ENCODE data around the gene GABARAP. TPM values are rescaled to one million over a fixed set of nuclear protein-coding genes. Genes with fewer than 3 reads are reported as not detected.

Gene GABARAP
- polyA plus RNA-seq, 1 experiment = 984 TPM

GRCh38 chr17:7258731-7259554 lies 16.7 kb upstream of the GABARAP start:
- H3K9me3 ChIP-seq (ENCODE audit: control insufficient read depth, insufficient read depth, low read length) = no peaks in the 10 kb centered on the region
- peaks cover 8% of the 10 kb centered on the region for H3K27me3 ChIP-seq (ENCODE audit: control insufficient read depth, insufficient read depth, low read length)
- H3K4me3 ChIP-seq (ENCODE audit: low read depth, low read length) = no peak overlapping the region
- POLR2A ChIA-PET = interaction anchor here (0.7 kb wide), 1 partner anchor 12 kb away, joined by 6 read pairs; no protein-coding TSS in a partner anchor
- H3K27ac ChIP-seq (ENCODE audit: low read depth, low read length) = no peak overlapping the region
- no peak for DNase-seq (ENCODE audit: low read depth, low spot score)
- TF ChIP-seq CTCF (IDR thresholded peaks at IDR 0.05; ENCODE audit: low read depth, low read length) = no peak
- CTCF ChIA-PET = interaction anchor here (1.4 kb wide), 1 partner anchor 16 kb away, joined by 3 read pairs; the partner anchor contains the start of gene GABARAP

- TF ChIP-seq CTCF (IDR thresholded peaks at IDR 0.05; ENCODE audit: low read depth, low read length) = no peak
- ChIA-PET POLR2A (no interaction called here), CTCF (interaction anchor here (1.3 kb wide), 1 partner anchor 23 kb away, joined by 3 read pairs; no protein-coding TSS in a partner anchor)
Measured at GRCh38 chr17:7256766-7257456, 14.7 kb upstream of the GABARAP start.

GRCh38 chr17:7254511-7254910 lies 12.3 kb upstream of the GABARAP start:
- Histone ChIP-seq H3K27ac (ENCODE audit: low read depth, low read length) (no peak overlapping the region), H3K9me3 (ENCODE audit: control insufficient read depth, insufficient read depth, low read length) (no peaks in the 10 kb centered on the region; the same call in 1 of the 2 replicates), H3K4me3 (ENCODE audit: low read depth, low read length) (no peak overlapping the region), H3K27me3 (ENCODE audit: control insufficient read depth, insufficient read depth, low read length) (no peaks in the 10 kb centered on the region)
- CTCF ChIA-PET = interaction anchor here (1.4 kb wide), 1 partner anchor 306 kb away, joined by 3 read pairs; no protein-coding TSS in a partner anchor
- TF ChIP-seq CTCF (IDR thresholded peaks at IDR 0.05; ENCODE audit: low read depth, low read length) = no peak
- POLR2A ChIA-PET = interaction anchor here (0.6 kb wide), 1 partner anchor 16 kb away, joined by 5 read pairs; no protein-coding TSS in a partner anchor
- DNase-seq (ENCODE audit: low read depth, low spot score) = no peak

More at GRCh38 chr17:7256766-7257456, 14.7 kb upstream of the GABARAP start:
- Histone ChIP-seq H3K4me3 (ENCODE audit: low read depth, low read length) (no peak overlapping the region), H3K27ac (ENCODE audit: low read depth, low read length) (no peak overlapping the region), H3K9me3 (ENCODE audit: control insufficient read depth, insufficient read depth, low read length) (no peaks in the 10 kb centered on the region; the same call in 1 of the 2 replicates), H3K27me3 (ENCODE audit: control insufficient read depth, insufficient read depth, low read length) (peaks cover 1% of the 10 kb centered on the region)
- DNase-seq (ENCODE audit: low read depth, low spot score) = no peak

GRCh38 chr17:7253082-7253481 lies 10.8 kb upstream of the GABARAP start:
- H3K27ac ChIP-seq (ENCODE audit: low read depth, low read length) = no peak overlapping the region
- POLR2A ChIA-PET = no interaction called here
- no peak for TF ChIP-seq CTCF (IDR thresholded peaks at IDR 0.05; ENCODE audit: low read depth, low read length)
- peak overlapping the region; percentile 93 for H3K4me3 ChIP-seq (ENCODE audit: low read depth, low read length)
- no peaks in the 10 kb centered on the region for H3K27me3 ChIP-seq (ENCODE audit: control insufficient read depth, insufficient read depth, low read length)
- no peak for DNase-seq (ENCODE audit: low read depth, low spot score)
- no peaks in the 10 kb centered on the region; the same call in 1 of the 2 replicates for H3K9me3 ChIP-seq (ENCODE audit: control insufficient read depth, insufficient read depth, low read length)
- CTCF ChIA-PET = no interaction called here
